CD14-positive monocyte (primary cell): Measurements from ENCODE around the gene TRPV2. TPM values are rescaled to one million over a fixed set of nuclear protein-coding genes. Genes with fewer than 3 reads are reported as not detected.

Experiments
- DNase-seq, 3 donors: peaks; one replicate each; pipeline ENCODE4 v3.0.0-alpha.2; 2011 to 2022
- H2AFZ ChIP-seq: 2 replicates; pipeline ENCODE4 v1.6.0; 2012; ENCODE audit warnings: mild to moderate bottlenecking, low read depth, low read length, inconsistent platforms; ENCODE audit not compliant: insufficient read depth, poor library complexity, severe bottlenecking
- H3K27ac ChIP-seq, 2 donors: 1 replicate in 1 of 2; 2 replicates in 1 of 2; pipeline ENCODE4 v1.5.1; 2012 to 2013; ENCODE audit warnings: low read length in 2 of 2, control low read depth in 1 of 2, inconsistent platforms in 1 of 2, low read depth in 1 of 2, mild to moderate bottlenecking in 1 of 2
- H3K27me3 ChIP-seq, 2 donors: one replicate each; pipeline versions ENCODE4 v1.6.0 to v1.6.1; 2011 to 2013; ENCODE audit warnings: low read length in 2 of 2; ENCODE audit not compliant: control insufficient read depth in 2 of 2, insufficient read depth in 2 of 2
- H3K36me3 ChIP-seq, 2 donors: replicated peaks in 1 of 2; 1 replicate in 1 of 2; 2 replicates in 1 of 2; pipeline versions ENCODE4 v1.5.1 to v1.6.1; 2012 to 2013; ENCODE audit warnings: low read length in 2 of 2, control low read depth in 1 of 2, inconsistent platforms in 1 of 2, mild to moderate bottlenecking in 1 of 2; ENCODE audit not compliant: insufficient read depth in 2 of 2, control insufficient read depth in 1 of 2
- H3K4me1 ChIP-seq, 2 donors: 1 replicate in 1 of 2; 2 replicates in 1 of 2; pipeline versions ENCODE4 v1.5.1 to v1.6.1; 2012 to 2013; ENCODE audit warnings: low read length in 2 of 2, control low read depth in 1 of 2, inconsistent platforms in 1 of 2, mild to moderate bottlenecking in 1 of 2, moderate library complexity in 1 of 2; ENCODE audit not compliant: insufficient read depth in 2 of 2, control insufficient read depth in 1 of 2
- H3K4me2 ChIP-seq: replicated peaks from 2 replicates; pipeline ENCODE3; 2012; ENCODE audit warnings: low read length, moderate library complexity, mild to moderate bottlenecking; ENCODE audit not compliant: poor library complexity, severe bottlenecking; ENCODE audit errors: extremely low read depth
- H3K4me3 ChIP-seq, 3 experiments: fragments of 200-600 bp in 1 of 3; sonication (generic) in 1 of 3; replicated peaks in 1 of 3; 1 replicate in 2 of 3; 2 replicates in 1 of 3; pipeline ENCODE4 v1.5.1; 2011 to 2013; ENCODE audit warnings: low read length in 3 of 3, mild to moderate bottlenecking in 3 of 3, control low read depth in 2 of 3, low read depth in 2 of 3, inconsistent platforms in 1 of 3, moderate library complexity in 1 of 3
- H3K79me2 ChIP-seq: 2 replicates; pipeline ENCODE4 v1.6.0; 2012; ENCODE audit warnings: mild to moderate bottlenecking, control low read depth, inconsistent platforms, low read length, moderate library complexity; ENCODE audit not compliant: insufficient read depth
- H3K9ac ChIP-seq: 2 replicates; pipeline ENCODE4 v1.6.0; 2017; ENCODE audit warnings: low read length, mild to moderate bottlenecking; ENCODE audit not compliant: insufficient read depth, poor library complexity, severe bottlenecking
- H3K9me3 ChIP-seq, 2 donors: replicated peaks in 1 of 2; 1 replicate in 1 of 2; 2 replicates in 1 of 2; pipeline versions ENCODE4 v1.5.1 to v1.6.1; 2012 to 2013; ENCODE audit warnings: low read length in 2 of 2, control low read depth in 1 of 2; ENCODE audit not compliant: control insufficient read depth in 1 of 2, insufficient read depth in 1 of 2
- H4K20me1 ChIP-seq: 2 replicates; pipeline ENCODE4 v1.6.0; 2012; ENCODE audit warnings: mild to moderate bottlenecking, low read length, control low read depth, moderate library complexity; ENCODE audit not compliant: insufficient read depth
- H3K27ac Mint-ChIP-seq, 7 donors: one replicate each; pipeline ENCODE4 v1.8.0; 2020; ENCODE audit warnings: mild to moderate bottlenecking in 7 of 7, mixed read lengths in 7 of 7, moderate library complexity in 6 of 7, inconsistent platforms in 2 of 7
- H3K27me3 Mint-ChIP-seq, 3 donors: one replicate each; pipeline ENCODE4 v1.8.0; 2021 to 2022; ENCODE audit warnings: low read depth in 3 of 3, mild to moderate bottlenecking in 3 of 3, mixed read lengths in 3 of 3, moderate library complexity in 3 of 3, inconsistent platforms in 1 of 3
- H3K36me3 Mint-ChIP-seq, 2 donors: one replicate each; pipeline ENCODE4 v1.8.0; 2020; ENCODE audit warnings: mixed read lengths in 2 of 2, inconsistent platforms in 1 of 2, mild to moderate bottlenecking in 1 of 2
- H3K4me1 Mint-ChIP-seq: one replicate; pipeline ENCODE4 v1.8.0; 2020; ENCODE audit warnings: mild to moderate bottlenecking, mixed read lengths
- H3K4me3 Mint-ChIP-seq, 2 donors: one replicate each; pipeline ENCODE4 v1.8.0; 2020; ENCODE audit warnings: mild to moderate bottlenecking in 2 of 2, mixed read lengths in 2 of 2, moderate library complexity in 1 of 2
- H3K9me3 Mint-ChIP-seq, 7 donors: one replicate each; pipeline ENCODE4 v1.8.0; 2020 to 2022; ENCODE audit warnings: mixed read lengths in 7 of 7, mild to moderate bottlenecking in 6 of 7, moderate library complexity in 6 of 7, inconsistent platforms in 2 of 7
- CTCF ChIP-seq: fragments of 200-600 bp; IDR thresholded peaks from one replicate; pipeline ENCODE4 v1.8.0; 2022; ENCODE audit warnings: antibody characterized with exemption, mild to moderate bottlenecking
- WGBS: methylation state at CpG from one replicate; pipeline ENCODE4 v1.1.5; 2013; ENCODE audit warnings: missing lambda C conversion rate; ENCODE audit not compliant: insufficient coverage; 5-methylcytosine and 5-hydroxymethylcytosine counted together
- intact Hi-C, 2 donors: fragments of 100-400 bp; cut with micrococcal nuclease; formaldehyde crosslinking; loops; one replicate each; pipeline versions ENCODE4 v1.15.0 to v1.15.1; 2023
- polyA plus RNA-seq, 3 donors: library from polyadenylated mRNA; depleted of rRNA in 1 of 3; unstranded in 2 of 3; stranded (reverse) in 1 of 3; fragments of 300-500 nt in 2 of 3; fragments of >200 nt in 1 of 3; fragmentation: Illumina TruSeq in 2 of 3; gene quantifications; 1 replicate in 2 of 3; 2 replicates in 1 of 3; pipeline ENCODE4 v1.2.3, GENCODE V29; 2012 to 2021

Gene TRPV2
- polyA plus RNA-seq, 3 donors: 51.4 to 66.3 (median 58.2) TPM

GRCh38 chr17:16480995-16481394 is 65.6 kb downstream of the TRPV2 start:
- no peaks in the 10 kb centered on the region for H3K9me3 Mint-ChIP-seq
- no peak for TF ChIP-seq CTCF
- DNase-seq: no peak
- intact Hi-C loops: no loop called here
- H3K4me1 ChIP-seq: no peaks in the 10 kb centered on the region
- 100% methylated on average over 5 of the region's 6 CpGs for WGBS
- no peaks in the 10 kb centered on the region for H3K4me1 Mint-ChIP-seq
- H2AFZ ChIP-seq: no peak overlapping the region
- H3K9ac ChIP-seq: no peak overlapping the region
- no peaks in the 10 kb centered on the region for H3K27me3 ChIP-seq
- no peaks in the 10 kb centered on the region for H3K79me2 ChIP-seq
- H3K4me3 ChIP-seq: no peak overlapping the region
- peak overlapping the region in 1 of 7 donors; percentile 69 for H3K27ac Mint-ChIP-seq
- no peak overlapping the region for H3K4me3 Mint-ChIP-seq
- H3K36me3 Mint-ChIP-seq: no peaks in the 10 kb centered on the region
- no peaks in the 10 kb centered on the region for H4K20me1 ChIP-seq
- H3K4me2 ChIP-seq: no peak overlapping the region
- peaks cover 2 to 12% (median 9%) of the 10 kb centered on the region in 3 donors for H3K27me3 Mint-ChIP-seq
- no peak overlapping the region for H3K27ac ChIP-seq
- H3K36me3 ChIP-seq: no peaks in the 10 kb centered on the region
- no peaks in the 10 kb centered on the region for H3K9me3 ChIP-seq

- Histone ChIP-seq H3K9me3 (no peaks in the 10 kb centered on the region), H3K79me2 (no peaks in the 10 kb centered on the region), H3K4me2 (no peak overlapping the region), H2AFZ (no peak overlapping the region), H3K27me3 (no peaks in the 10 kb centered on the region), H3K4me3 (no peak overlapping the region), H3K36me3 (no peaks in the 10 kb centered on the region), H4K20me1 (no peaks in the 10 kb centered on the region), H3K27ac (no peak overlapping the region), H3K9ac (no peak overlapping the region), H3K4me1 (no peaks in the 10 kb centered on the region)
- intact Hi-C loops: no loop called here
- Mint-ChIP-seq H3K27ac (no peak overlapping the region), H3K9me3 (no peaks in the 10 kb centered on the region), H3K36me3 (no peaks in the 10 kb centered on the region), H3K4me1 (peaks cover 6% of the 10 kb centered on the region), H3K27me3 (peaks cover 2 to 19% (median 9%) of the 10 kb centered on the region in 3 donors), H3K4me3 (no peak overlapping the region)
- no peak for TF ChIP-seq CTCF
- no peak for DNase-seq
- WGBS: 91% methylated on average over 7 of the region's 8 CpGs
Measured at GRCh38 chr17:16482253-16482652, 66.9 kb downstream of the TRPV2 start.
